ENCODE measurements around the gene SLC44A2. TPM values are rescaled to one million over a fixed set of nuclear protein-coding genes. Genes with fewer than 3 reads are reported as not detected.

Gene SLC44A2
- total and polyA plus RNA-seq, 9 donors, result 64.6 to 153 (median 142) TPM

GRCh38 chr19:10644260-10645007, 19.1 kb downstream of the SLC44A2 start:
- Histone ChIP-seq H3K4me3 (ENCODE audit: low read length) (no peak overlapping the region), H3K4me1 (ENCODE audit: control insufficient read depth, insufficient read depth, low read length) (peaks cover 37% of the 10 kb centered on the region), H3K27me3 (ENCODE audit: control insufficient read depth, insufficient read depth, low read length) (no peaks in the 10 kb centered on the region), H3K36me3 (ENCODE audit: control insufficient read depth, insufficient read depth, low read length) (peaks cover 38% of the 10 kb centered on the region), H3K9me3 (replicated peaks; ENCODE audit: control insufficient read depth, low read depth, low read length) (no peaks in the 10 kb centered on the region), H3K27ac (ENCODE audit: low read length) (peak overlapping the region; percentile 91)
- DNase-seq, result peak; percentile 90
- WGBS (ENCODE audit: insufficient coverage), result 6% methylated on average over 9 of the region's 14 CpGs

GRCh38 chr19:10646456-10647159, 21.3 kb downstream of the SLC44A2 start:
- Histone ChIP-seq H3K27me3 (ENCODE audit: control insufficient read depth, insufficient read depth, low read length) (no peaks in the 10 kb centered on the region), H3K4me3 (ENCODE audit: low read length) (no peak overlapping the region), H3K4me1 (ENCODE audit: control insufficient read depth, insufficient read depth, low read length) (peaks cover 37% of the 10 kb centered on the region), H3K9me3 (replicated peaks; ENCODE audit: control insufficient read depth, low read depth, low read length) (no peaks in the 10 kb centered on the region), H3K27ac (ENCODE audit: low read length) (peak overlapping the region; percentile 7), H3K36me3 (ENCODE audit: control insufficient read depth, insufficient read depth, low read length) (peaks cover 24% of the 10 kb centered on the region)
- no peak for DNase-seq
- 76% methylated on average over 11 of the region's 12 CpGs for WGBS (ENCODE audit: insufficient coverage)

DNA sequence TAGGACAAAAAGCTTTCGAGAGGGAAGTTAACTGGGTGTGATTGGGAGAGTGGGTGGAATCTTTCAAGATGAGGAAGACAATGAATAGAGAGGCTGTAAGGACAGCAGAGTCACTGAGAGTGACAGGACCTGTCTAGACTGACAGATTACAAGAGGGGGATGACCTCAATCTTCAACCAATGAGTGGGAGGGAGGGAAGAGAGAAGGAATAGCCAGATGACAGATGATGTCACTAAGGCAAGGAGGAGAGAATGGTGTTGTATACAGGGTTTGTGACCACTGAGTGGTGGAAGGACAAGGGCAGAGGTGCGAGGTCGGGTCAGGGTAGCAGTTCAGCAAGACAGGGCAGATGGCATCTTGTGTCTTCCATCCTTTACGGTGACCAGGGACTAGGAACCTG, 23.0 kb downstream of the SLC44A2 start:
- WGBS (ENCODE audit: insufficient coverage), result 100% methylated on average over 2 of the region's 4 CpGs
- no peaks in the 10 kb centered on the region for H3K9me3 ChIP-seq (replicated peaks; ENCODE audit: control insufficient read depth, low read depth, low read length)
- H3K27ac ChIP-seq (ENCODE audit: low read length), result no peak overlapping the region
- H3K27me3 ChIP-seq (ENCODE audit: control insufficient read depth, insufficient read depth, low read length), result no peaks in the 10 kb centered on the region
- peaks cover 37% of the 10 kb centered on the region for H3K4me1 ChIP-seq (ENCODE audit: control insufficient read depth, insufficient read depth, low read length)
- peaks cover 9% of the 10 kb centered on the region for H3K36me3 ChIP-seq (ENCODE audit: control insufficient read depth, insufficient read depth, low read length)
- DNase-seq, result no peak
- H3K4me3 ChIP-seq (ENCODE audit: low read length), result no peak overlapping the region

- peak; percentile 48 for DNase-seq
- Histone ChIP-seq H3K4me3 (ENCODE audit: low read length) (no peak overlapping the region), H3K9me3 (replicated peaks; ENCODE audit: control insufficient read depth, low read depth, low read length) (no peaks in the 10 kb centered on the region), H3K4me1 (ENCODE audit: control insufficient read depth, insufficient read depth, low read length) (peaks cover 27% of the 10 kb centered on the region), H3K36me3 (ENCODE audit: control insufficient read depth, insufficient read depth, low read length) (no peaks in the 10 kb centered on the region), H3K27me3 (ENCODE audit: control insufficient read depth, insufficient read depth, low read length) (no peaks in the 10 kb centered on the region), H3K27ac (ENCODE audit: low read length) (peak overlapping the region; percentile 99)
- 84% methylated on average over 2 of the region's 4 CpGs for WGBS (ENCODE audit: insufficient coverage)
Measured at GRCh38 chr19:10651851-10652250, 26.5 kb downstream of the SLC44A2 start.

DNA sequence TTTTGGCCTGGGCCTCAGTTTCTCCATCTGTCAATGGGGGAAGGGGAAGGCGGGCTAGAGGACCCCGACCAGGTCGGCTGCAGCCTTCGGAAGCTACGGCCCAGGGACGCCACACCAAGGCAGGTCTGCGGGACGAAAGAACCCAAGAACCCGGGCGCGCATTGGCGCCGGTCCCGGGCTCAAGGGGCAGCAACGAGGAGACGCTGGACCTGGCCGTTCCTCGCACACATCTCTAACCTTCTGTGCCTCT, 28.1 kb downstream of the SLC44A2 start:
- no peaks in the 10 kb centered on the region for H3K36me3 ChIP-seq (ENCODE audit: control insufficient read depth, insufficient read depth, low read length)
- no peaks in the 10 kb centered on the region for H3K9me3 ChIP-seq (replicated peaks; ENCODE audit: control insufficient read depth, low read depth, low read length)
- peaks cover 24% of the 10 kb centered on the region for H3K4me1 ChIP-seq (ENCODE audit: control insufficient read depth, insufficient read depth, low read length)
- peak overlapping the region; percentile 97 for H3K4me3 ChIP-seq (ENCODE audit: low read length)
- WGBS (ENCODE audit: insufficient coverage), result 0% methylated on average over 16 of the region's 18 CpGs
- peak overlapping the region; percentile 99 for H3K27ac ChIP-seq (ENCODE audit: low read length)
- DNase-seq, result no peak
- no peaks in the 10 kb centered on the region for H3K27me3 ChIP-seq (ENCODE audit: control insufficient read depth, insufficient read depth, low read length)

GRCh38 chr19:10653732-10654609, 28.6 kb downstream of the SLC44A2 start, which contains the start of gene ILF3:
Gene ILF3 (plus strand): TSS chr19:10654346. CDS start chr19:10670606, 16,260 bp downstream.
- Histone ChIP-seq H3K27ac (ENCODE audit: low read length) (peak within 1 kb of the TSS; percentile 99), H3K27me3 (ENCODE audit: control insufficient read depth, insufficient read depth, low read length) (no peaks in the 10 kb centered on the region), H3K4me1 (ENCODE audit: control insufficient read depth, insufficient read depth, low read length) (peaks cover 24% of the 10 kb centered on the region), H3K9me3 (replicated peaks; ENCODE audit: control insufficient read depth, low read depth, low read length) (no peaks in the 10 kb centered on the region), H3K4me3 (ENCODE audit: low read length) (peak within 1 kb of the TSS; percentile 97), H3K36me3 (ENCODE audit: control insufficient read depth, insufficient read depth, low read length) (no peaks in the 10 kb centered on the region)
- under 1% methylated on average over 77 of the region's 91 CpGs for WGBS (ENCODE audit: insufficient coverage)
- DNase-seq, result peak; percentile 100

DNA sequence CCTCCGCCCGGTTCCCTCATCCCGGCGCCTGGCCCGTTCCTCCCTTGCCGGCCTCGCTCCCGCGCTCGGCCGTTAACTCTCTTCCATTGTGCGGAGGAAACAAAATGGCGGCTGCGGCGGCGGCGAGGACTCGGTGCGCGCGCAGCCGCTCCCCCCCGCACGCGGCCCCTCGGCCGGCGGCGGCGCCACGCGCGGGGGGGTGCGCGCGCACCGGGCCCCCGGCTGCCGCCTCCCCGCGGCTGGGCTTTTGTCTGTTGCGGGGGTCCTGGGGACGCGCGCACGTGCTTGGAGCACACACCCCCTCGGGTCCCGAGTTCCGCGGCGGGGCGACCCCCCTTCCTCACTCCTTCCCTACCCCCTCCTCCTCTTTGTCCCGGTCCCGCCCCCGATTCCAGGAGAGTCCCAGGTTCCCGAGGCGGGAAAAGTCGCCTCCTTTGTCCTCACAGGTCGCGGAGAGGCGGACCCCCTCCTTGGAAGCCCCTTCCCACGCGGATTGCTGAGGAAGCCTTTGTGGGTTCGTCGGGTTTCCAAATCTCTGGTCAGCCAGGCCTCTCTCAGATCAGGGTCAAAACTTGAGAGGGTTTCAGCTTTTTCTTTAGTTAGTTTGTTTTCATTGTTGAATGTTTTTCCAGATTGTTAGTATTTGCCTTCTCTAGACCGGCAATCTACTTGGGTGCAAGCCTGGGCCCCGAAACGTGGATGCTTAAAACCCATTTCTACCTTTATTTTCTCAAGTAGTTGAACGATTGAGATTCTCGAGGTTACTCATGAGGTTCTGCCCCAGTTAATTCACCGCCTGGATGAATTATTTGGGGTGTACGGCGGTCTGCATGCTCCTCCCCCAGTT, 29.5 kb downstream of the SLC44A2 start:
- no peaks in the 10 kb centered on the region for H3K9me3 ChIP-seq (replicated peaks; ENCODE audit: control insufficient read depth, low read depth, low read length)
- WGBS (ENCODE audit: insufficient coverage), result 0% methylated on average over 61 of the region's 73 CpGs
- peaks cover under 1% of the 10 kb centered on the region for H3K36me3 ChIP-seq (ENCODE audit: control insufficient read depth, insufficient read depth, low read length)
- peaks cover 24% of the 10 kb centered on the region for H3K4me1 ChIP-seq (ENCODE audit: control insufficient read depth, insufficient read depth, low read length)
- H3K4me3 ChIP-seq (ENCODE audit: low read length), result peak overlapping the region; percentile 90
- DNase-seq, result peak; percentile 69
- peak overlapping the region; percentile 96 for H3K27ac ChIP-seq (ENCODE audit: low read length)
- H3K27me3 ChIP-seq (ENCODE audit: control insufficient read depth, insufficient read depth, low read length), result no peaks in the 10 kb centered on the region

GRCh38 chr19:10655457-10656312, 30.3 kb downstream of the SLC44A2 start:
- 2% methylated on average over 7 of the region's 16 CpGs for WGBS (ENCODE audit: insufficient coverage)
- DNase-seq, result peak; percentile 39
- H3K27ac ChIP-seq (ENCODE audit: low read length), result peak overlapping the region; percentile 80
- peaks cover 7% of the 10 kb centered on the region for H3K36me3 ChIP-seq (ENCODE audit: control insufficient read depth, insufficient read depth, low read length)
- peak overlapping the region; percentile 90 for H3K4me3 ChIP-seq (ENCODE audit: low read length)
- no peaks in the 10 kb centered on the region for H3K9me3 ChIP-seq (replicated peaks; ENCODE audit: control insufficient read depth, low read depth, low read length)
- no peaks in the 10 kb centered on the region for H3K27me3 ChIP-seq (ENCODE audit: control insufficient read depth, insufficient read depth, low read length)
- peaks cover 24% of the 10 kb centered on the region for H3K4me1 ChIP-seq (ENCODE audit: control insufficient read depth, insufficient read depth, low read length)

GRCh38 chr19:10660346-10660745, 35.0 kb downstream of the SLC44A2 start:
- no peak overlapping the region for H3K27ac ChIP-seq (ENCODE audit: low read length)
- H3K9me3 ChIP-seq (replicated peaks; ENCODE audit: control insufficient read depth, low read depth, low read length), result no peaks in the 10 kb centered on the region
- 100% methylated on average over 1 of the region's 5 CpGs for WGBS (ENCODE audit: insufficient coverage)
- peaks cover 16% of the 10 kb centered on the region for H3K4me1 ChIP-seq (ENCODE audit: control insufficient read depth, insufficient read depth, low read length)
- no peak for DNase-seq
- H3K4me3 ChIP-seq (ENCODE audit: low read length), result no peak overlapping the region
- H3K27me3 ChIP-seq (ENCODE audit: control insufficient read depth, insufficient read depth, low read length), result no peaks in the 10 kb centered on the region
- peaks cover 21% of the 10 kb centered on the region for H3K36me3 ChIP-seq (ENCODE audit: control insufficient read depth, insufficient read depth, low read length)

All from muscle of leg (tissue), 11 donors.